HCT116 (cell line): ENCODE data around the gene GEN1. TPM values are rescaled to one million over a fixed set of nuclear protein-coding genes. Genes with fewer than 3 reads are reported as not detected.

Source experiments
- ATAC-seq: fragments of 200-7000 bp; cut with Tn5 transposase; 2 replicates; pipeline ENCODE4 v1.9.1; 2020; ENCODE audit warnings: mild to moderate bottlenecking, moderate library complexity
- BruUV-seq: library from RNA; stranded (reverse); fragments of 400-500 nt; replicated peaks from 2 replicates; lab custom pipeline; 2021; lab: Mats Ljungman, UMichigan
- CTCF ChIA-PET: fragments of 300-600 bp; sonication (Branson Sonifier 250); formaldehyde crosslinking; loops from one replicate; lab custom pipeline; 2021; ENCODE audit warnings: antibody characterized with exemption; lab: Charles Lee
- POLR2A ChIA-PET: fragments of 300-600, 350-600 bp; sonication (Branson Sonifier 250); formaldehyde crosslinking; loops from one replicate; lab custom pipeline; 2021; ENCODE audit warnings: antibody characterized with exemption; lab: Charles Lee
- RAD21 ChIA-PET, 2 experiments: fragments of 300-600 bp; sonication (Branson Sonifier 250); formaldehyde crosslinking; loops; one replicate each; lab custom pipeline; 2023; ENCODE audit warnings: low total read pairs in 2 of 2; ENCODE audit not compliant: uncharacterized antibody in 2 of 2, unreplicated experiment in 2 of 2, low non-redundant PET in 1 of 2; lab: Charles Lee
- DNase-seq: peaks from one replicate; pipeline ENCODE4 v3.0.0-alpha.2; 2010; ENCODE audit warnings: low read depth, low spot score
- H2AFZ ChIP-seq: fragments of 200-600 bp; shearing (Covaris generic), sonication (generic); 2 replicates; pipeline ENCODE4 v1.6.1; 2017; ENCODE audit warnings: low read depth, mixed run types, mixed read lengths, antibody characterized with exemption, low read length; ENCODE audit not compliant: poor library complexity, severe bottlenecking
- H3K27ac ChIP-seq: 2 replicates; pipeline ENCODE4 v1.5.1; 2012; ENCODE audit warnings: low read depth, low read length
- H3K27me3 ChIP-seq: fragments of 200-600 bp; sonication (generic); 2 replicates; pipeline ENCODE4 v1.6.1; 2016; ENCODE audit warnings: mixed run types, low read length, mixed read lengths; ENCODE audit not compliant: insufficient read depth
- H3K36me3 ChIP-seq, 2 experiments: fragments of 200-500 bp in 1 of 2; fragments of 200-600 bp in 1 of 2; sonication (Bioruptor generic) in 1 of 2; sonication (generic) in 1 of 2; 2 replicates each; pipeline versions ENCODE4 v1.5.1 to v1.6.1; 2014 to 2016; ENCODE audit warnings: low read length in 2 of 2, inconsistent platforms in 1 of 2, mixed read lengths in 1 of 2, mixed run types in 1 of 2; ENCODE audit not compliant: insufficient read depth in 2 of 2, control insufficient read depth in 1 of 2
- H3K4me1 ChIP-seq, 2 experiments: fragments of 200-600 bp in 1 of 2; sonication (generic) in 1 of 2; 2 replicates each; pipeline versions ENCODE4 v1.5.1 to v1.6.1; 2012 to 2017; ENCODE audit warnings: low read length in 2 of 2, inconsistent platforms in 1 of 2, mild to moderate bottlenecking in 1 of 2, mixed read lengths in 1 of 2, mixed run types in 1 of 2, moderate library complexity in 1 of 2; ENCODE audit not compliant: insufficient read depth in 2 of 2, control insufficient read depth in 1 of 2
- H3K4me2 ChIP-seq: fragments of 200-600 bp; sonication (generic); 2 replicates; pipeline ENCODE4 v1.6.1; 2017; ENCODE audit warnings: mixed run types, low read length, mixed read lengths
- H3K4me3 ChIP-seq, 2 experiments: fragments of 200-600 bp in 1 of 2; sonication (generic) in 1 of 2; replicated peaks in 1 of 2; 2 replicates each; pipeline ENCODE4 v1.5.1; 2011 to 2016; ENCODE audit warnings: low read length in 2 of 2, control low read depth in 1 of 2, low read depth in 1 of 2, mild to moderate bottlenecking in 1 of 2, mixed read lengths in 1 of 2, mixed run types in 1 of 2
- H3K79me2 ChIP-seq: fragments of 200-600 bp; sonication (generic); 2 replicates; pipeline ENCODE4 v1.6.1; 2017; ENCODE audit warnings: mild to moderate bottlenecking, mixed run types, low read length, moderate library complexity, mixed read lengths; ENCODE audit not compliant: insufficient read depth
- H3K9ac ChIP-seq: fragments of 200-600 bp; sonication (generic); 2 replicates; pipeline ENCODE4 v1.6.1; 2016; ENCODE audit warnings: low read length, mixed read lengths
- H3K9me2 ChIP-seq: fragments of 200-600 bp; sonication (generic), shearing (Covaris generic); 2 replicates; pipeline ENCODE4 v1.6.1; 2017; ENCODE audit warnings: mixed run types, mild to moderate bottlenecking, moderate library complexity; ENCODE audit not compliant: insufficient read depth
- H3K9me3 ChIP-seq, 2 experiments: fragments of 200-500 bp in 1 of 2; fragments of 200-600 bp in 1 of 2; sonication (Bioruptor generic) in 1 of 2; sonication (generic) in 1 of 2; 2 replicates each; pipeline ENCODE4 v1.6.1; 2014 to 2017; ENCODE audit warnings: low read length in 2 of 2, mixed read lengths in 2 of 2, inconsistent platforms in 1 of 2, low read depth in 1 of 2, mild to moderate bottlenecking in 1 of 2, mixed run types in 1 of 2, moderate library complexity in 1 of 2; ENCODE audit not compliant: control insufficient read depth in 1 of 2, insufficient read depth in 1 of 2
- H4K20me1 ChIP-seq: fragments of 200-600 bp; sonication (generic), shearing (Covaris generic); 2 replicates; pipeline ENCODE4 v1.6.1; 2017; ENCODE audit warnings: mixed run types, mild to moderate bottlenecking, moderate library complexity; ENCODE audit not compliant: insufficient read depth
- CBX3 ChIP-seq: IDR thresholded peaks from 2 replicates; pipeline ENCODE4 v1.6.1; 2012; ENCODE audit warnings: low read depth
- EGR1 ChIP-seq: IDR thresholded peaks from 2 replicates; pipeline ENCODE4 v1.6.1; 2012; ENCODE audit warnings: low read depth
- ELF1 ChIP-seq: IDR thresholded peaks from 2 replicates; pipeline ENCODE4 v1.6.1; 2012; ENCODE audit warnings: low read depth, borderline replicate concordance
- EZH2phosphoT487 ChIP-seq: fragments of 200-600 bp; IDR thresholded peaks from 2 replicates; pipeline ENCODE4 v1.6.1; 2018; ENCODE audit warnings: antibody characterized with exemption, borderline replicate concordance
- RAD21 ChIP-seq: IDR thresholded peaks from 2 replicates; pipeline ENCODE4 v1.6.1; 2012; ENCODE audit warnings: low read depth, mild to moderate bottlenecking
- SRF ChIP-seq: IDR thresholded peaks from 2 replicates; pipeline ENCODE4 v1.6.1; 2012; ENCODE audit warnings: low read depth
- ZNF274 ChIP-seq: fragments of 200-500 bp; sonication (Bioruptor generic); IDR thresholded peaks from 2 replicates; pipeline ENCODE4 v1.6.1; 2014; ENCODE audit warnings: mild to moderate bottlenecking, low read depth, low read length, inconsistent platforms
- intact Hi-C: fragments of 100-400 bp; cut with micrococcal nuclease; formaldehyde crosslinking; loops from 2 replicates; pipeline ENCODE4 v1.10.0; 2022
- total RNA-seq: library from RNA; stranded (reverse); gene quantifications from one replicate; pipeline ENCODE4 v1.2.1, GENCODE V29; 2021; ENCODE audit not compliant: unreplicated experiment
- TF ChIP-seq, protein P1 (sequence below): IDR thresholded peaks from 2 replicates; pipeline ENCODE4 v1.6.1; 2012
- TF ChIP-seq, protein P2 (sequence below): IDR thresholded peaks from 2 replicates; pipeline ENCODE4 v1.6.1; 2012; ENCODE audit warnings: low read depth

The GEN1 gene
- total RNA-seq, 1 experiment from 2014 or later, result 19.7 TPM

DNA sequence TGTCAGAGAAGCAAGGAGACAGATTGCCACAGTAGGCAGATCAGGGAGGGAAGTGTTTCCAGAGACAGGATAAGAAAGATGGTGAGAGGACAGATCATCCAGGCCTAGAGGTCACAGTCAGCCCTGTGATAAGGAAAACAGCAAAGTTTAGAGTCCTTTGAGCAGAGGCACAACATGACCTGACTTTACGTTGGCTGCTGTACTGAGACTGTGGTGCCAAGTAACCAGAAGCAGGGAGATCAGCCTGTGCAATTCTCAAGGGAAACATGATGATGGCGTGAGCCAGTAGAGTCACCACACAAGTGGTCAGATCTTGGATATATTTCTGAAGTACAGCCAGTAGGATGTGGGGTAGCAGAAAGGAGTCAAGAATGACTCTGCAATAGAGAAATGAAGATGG, 44.0 kb upstream of the GEN1 start (continued):
- TF ChIP-seq ZNF274 (no peak), EGR1 (no peak), SRF (no peak), CBX3 (no peak), RAD21 (no peak), EZH2phosphoT487 (no peak)
- TF ChIP-seq, protein P1, sequence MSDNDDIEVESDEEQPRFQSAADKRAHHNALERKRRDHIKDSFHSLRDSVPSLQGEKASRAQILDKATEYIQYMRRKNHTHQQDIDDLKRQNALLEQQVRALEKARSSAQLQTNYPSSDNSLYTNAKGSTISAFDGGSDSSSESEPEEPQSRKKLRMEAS, result no peak
- TF ChIP-seq, protein P2, sequence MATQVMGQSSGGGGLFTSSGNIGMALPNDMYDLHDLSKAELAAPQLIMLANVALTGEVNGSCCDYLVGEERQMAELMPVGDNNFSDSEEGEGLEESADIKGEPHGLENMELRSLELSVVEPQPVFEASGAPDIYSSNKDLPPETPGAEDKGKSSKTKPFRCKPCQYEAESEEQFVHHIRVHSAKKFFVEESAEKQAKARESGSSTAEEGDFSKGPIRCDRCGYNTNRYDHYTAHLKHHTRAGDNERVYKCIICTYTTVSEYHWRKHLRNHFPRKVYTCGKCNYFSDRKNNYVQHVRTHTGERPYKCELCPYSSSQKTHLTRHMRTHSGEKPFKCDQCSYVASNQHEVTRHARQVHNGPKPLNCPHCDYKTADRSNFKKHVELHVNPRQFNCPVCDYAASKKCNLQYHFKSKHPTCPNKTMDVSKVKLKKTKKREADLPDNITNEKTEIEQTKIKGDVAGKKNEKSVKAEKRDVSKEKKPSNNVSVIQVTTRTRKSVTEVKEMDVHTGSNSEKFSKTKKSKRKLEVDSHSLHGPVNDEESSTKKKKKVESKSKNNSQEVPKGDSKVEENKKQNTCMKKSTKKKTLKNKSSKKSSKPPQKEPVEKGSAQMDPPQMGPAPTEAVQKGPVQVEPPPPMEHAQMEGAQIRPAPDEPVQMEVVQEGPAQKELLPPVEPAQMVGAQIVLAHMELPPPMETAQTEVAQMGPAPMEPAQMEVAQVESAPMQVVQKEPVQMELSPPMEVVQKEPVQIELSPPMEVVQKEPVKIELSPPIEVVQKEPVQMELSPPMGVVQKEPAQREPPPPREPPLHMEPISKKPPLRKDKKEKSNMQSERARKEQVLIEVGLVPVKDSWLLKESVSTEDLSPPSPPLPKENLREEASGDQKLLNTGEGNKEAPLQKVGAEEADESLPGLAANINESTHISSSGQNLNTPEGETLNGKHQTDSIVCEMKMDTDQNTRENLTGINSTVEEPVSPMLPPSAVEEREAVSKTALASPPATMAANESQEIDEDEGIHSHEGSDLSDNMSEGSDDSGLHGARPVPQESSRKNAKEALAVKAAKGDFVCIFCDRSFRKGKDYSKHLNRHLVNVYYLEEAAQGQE, result no peak

DNA sequence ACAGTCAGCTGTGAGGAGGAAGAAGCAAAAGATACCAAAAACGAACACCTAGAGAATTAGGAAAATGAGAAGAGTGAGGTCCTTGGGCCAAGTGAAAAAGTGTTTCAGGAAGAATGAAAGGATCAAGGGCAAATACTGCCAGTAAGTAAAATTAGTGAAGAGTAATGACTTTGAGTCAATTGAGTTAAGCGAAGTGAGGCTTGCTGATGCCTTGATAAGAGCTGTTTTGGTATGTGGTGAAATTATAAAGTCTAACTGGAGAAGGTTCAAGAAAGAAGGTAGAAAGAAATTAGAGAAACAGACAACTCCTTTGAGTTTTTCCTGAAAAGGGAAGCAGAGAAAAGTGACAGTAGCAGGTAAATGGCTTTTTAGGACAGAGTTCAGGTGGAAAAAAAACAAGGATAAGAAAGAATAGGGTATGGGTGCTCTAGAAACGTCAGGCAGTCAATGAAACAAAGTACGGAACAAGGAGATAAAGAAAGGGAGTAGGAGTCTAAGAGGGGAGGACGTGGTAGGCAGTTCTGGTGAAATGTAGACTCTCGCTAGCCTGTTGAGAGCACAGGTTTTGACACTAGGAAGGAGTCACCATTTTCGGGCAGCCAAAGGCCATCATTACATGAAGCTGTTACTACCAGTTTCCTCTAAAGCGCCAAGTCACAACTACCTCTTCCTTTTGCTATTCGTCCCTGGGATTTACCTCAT, 43.2 kb upstream of the GEN1 start:
- Histone ChIP-seq H3K36me3 (peaks cover 13 to 22% of the 10 kb centered on the region in 2 experiments), H3K9me3 (no peaks in the 10 kb centered on the region), H3K4me1 (no peaks in the 10 kb centered on the region), H3K79me2 (no peaks in the 10 kb centered on the region), H3K27ac (no peak overlapping the region), H3K9me2 (no peaks in the 10 kb centered on the region), H3K27me3 (no peaks in the 10 kb centered on the region), H2AFZ (no peak overlapping the region), H3K4me3 (no peak overlapping the region), H3K9ac (no peak overlapping the region), H4K20me1 (no peaks in the 10 kb centered on the region)
- POLR2A ChIA-PET, result no interaction called here
- RAD21 ChIA-PET, result no interaction called here
- no TSS peak for BruUV-seq
- intact Hi-C loops, result loop anchor here (10.0 kb wide), 1 partner anchor 664 kb away; no protein-coding TSS in a partner anchor
- CTCF ChIA-PET, result no interaction called here
- DNase-seq, result no peak
- TF ChIP-seq CBX3 (no peak), ELF1 (no peak)
- TF ChIP-seq, all 23 proteins: peak for 0
- no peak overlapping the region for H3K4me2 ChIP-seq
- ATAC-seq, result no peak
